IPS-18a (cell line): ENCODE results near the gene COX7A2L.
A peak's percentile ranks its signal among the peaks of the same experiment; 100 is the strongest.
"Not testable (repeated sequence)": the region's sequence is repeated elsewhere in the genome, so short reads cannot be mapped to it uniquely, and the experiment has no call there.

ENCODE experiments used
- H3K27ac ChIP-seq: one replicate; pipeline ENCODE4 v1.5.1; 2013; ENCODE audit warnings: low read length
- H3K27me3 ChIP-seq: one replicate; pipeline ENCODE4 v1.6.1; 2013; ENCODE audit warnings: mild to moderate bottlenecking, low read length; ENCODE audit not compliant: control insufficient read depth, insufficient read depth
- H3K36me3 ChIP-seq: one replicate; pipeline ENCODE4 v1.6.1; 2013; ENCODE audit warnings: low read depth, low read length; ENCODE audit not compliant: control insufficient read depth
- H3K4me1 ChIP-seq: one replicate; pipeline ENCODE4 v1.6.1; 2013; ENCODE audit warnings: low read depth, low read length; ENCODE audit not compliant: control insufficient read depth
- H3K4me3 ChIP-seq: one replicate; pipeline ENCODE4 v1.5.1; 2013; ENCODE audit warnings: low read length
- H3K9ac ChIP-seq: one replicate; pipeline ENCODE4 v1.6.1; 2013; ENCODE audit warnings: mild to moderate bottlenecking, low read length, moderate library complexity
- H3K9me3 ChIP-seq: one replicate; pipeline ENCODE4 v1.6.1; 2013; ENCODE audit warnings: low read depth, low read length; ENCODE audit not compliant: control insufficient read depth

COX7A2L gene

DNA sequence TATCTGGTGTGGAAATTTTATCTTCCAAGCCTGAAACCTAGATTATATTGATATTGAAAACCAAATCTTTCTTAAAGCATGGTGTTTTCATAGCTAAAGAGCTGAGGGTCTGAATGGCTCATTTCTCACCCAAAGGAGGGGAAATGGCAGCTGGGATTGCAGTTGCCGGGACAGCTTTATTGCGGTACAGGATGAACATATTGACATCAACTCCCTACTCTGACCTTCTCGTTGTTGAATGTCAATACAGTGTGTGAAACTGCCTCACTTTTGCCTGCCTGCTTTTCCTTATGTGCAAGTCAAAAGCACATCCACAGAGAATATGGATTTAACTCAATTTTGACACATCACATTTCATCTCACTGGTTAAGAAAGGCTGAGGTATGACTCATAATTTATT, 3.6 kb upstream of the COX7A2L start:
- Histone ChIP-seq H3K27ac (no peak overlapping the region), H3K27me3 (no peaks in the 10 kb centered on the region), H3K9me3 (no peaks in the 10 kb centered on the region), H3K36me3 (no peaks in the 10 kb centered on the region), H3K4me3 (no peak overlapping the region), H3K9ac (no peak overlapping the region), H3K4me1 (peaks cover 10% of the 10 kb centered on the region)

DNA sequence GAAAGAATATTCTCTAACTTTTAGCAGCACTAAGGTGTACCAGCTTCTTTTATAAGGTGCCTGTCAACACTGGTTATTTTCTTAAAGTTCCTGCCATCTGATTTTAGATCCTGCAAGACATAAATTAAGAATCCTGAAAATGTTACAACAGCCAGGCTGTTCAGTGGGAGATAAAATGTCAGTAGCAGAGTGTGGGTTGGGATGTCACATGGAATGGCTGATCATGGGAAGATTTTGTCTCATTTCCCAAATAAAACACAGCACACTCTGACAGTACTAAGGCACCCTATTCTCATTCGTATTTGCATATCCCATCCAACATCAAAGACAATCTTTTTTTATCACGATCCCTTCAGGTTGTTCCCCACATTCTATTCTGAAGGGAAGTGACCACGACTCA, 2.4 kb upstream of the COX7A2L start:
- Histone ChIP-seq H3K27me3 (no peaks in the 10 kb centered on the region), H3K4me3 (no peak overlapping the region), H3K27ac (no peak overlapping the region), H3K9ac (no peak overlapping the region), H3K4me1 (peaks cover 15% of the 10 kb centered on the region), H3K36me3 (no peaks in the 10 kb centered on the region), H3K9me3 (no peaks in the 10 kb centered on the region)

DNA sequence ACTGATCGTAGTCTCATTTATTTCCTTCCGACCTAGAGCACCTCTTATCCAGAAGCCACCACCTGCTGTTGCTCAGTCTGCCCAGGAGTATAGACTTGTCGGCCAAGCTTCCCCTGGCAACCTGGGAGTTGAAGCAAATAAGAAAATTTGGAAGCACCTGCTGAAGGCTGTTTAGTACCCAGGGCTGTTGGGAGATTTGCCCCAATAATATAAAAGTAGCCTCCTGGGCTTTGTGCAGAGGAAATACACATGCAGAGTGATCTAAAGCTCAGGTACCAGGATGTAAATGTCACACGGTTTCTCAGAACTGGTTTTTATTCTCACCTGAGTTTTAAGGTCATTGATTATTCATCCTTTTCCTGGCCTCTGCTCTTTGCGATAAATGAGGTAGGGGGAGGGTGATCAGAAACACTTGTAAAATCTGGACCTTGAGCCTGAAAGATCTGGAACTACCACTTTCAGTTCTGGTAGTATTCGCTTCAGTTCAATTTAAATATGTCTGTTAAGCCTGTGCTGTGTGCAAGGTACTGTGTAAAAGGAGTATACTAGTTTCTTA, 789 bp upstream of the COX7A2L start:
- H3K27ac ChIP-seq, result no peak overlapping the region
- H3K36me3 ChIP-seq, result no peaks in the 10 kb centered on the region
- H3K9me3 ChIP-seq, result no peaks in the 10 kb centered on the region
- peak overlapping the region; percentile 92 for H3K9ac ChIP-seq
- no peaks in the 10 kb centered on the region for H3K27me3 ChIP-seq
- peak overlapping the region; percentile 96 for H3K4me3 ChIP-seq
- peaks cover 15% of the 10 kb centered on the region for H3K4me1 ChIP-seq

DNA sequence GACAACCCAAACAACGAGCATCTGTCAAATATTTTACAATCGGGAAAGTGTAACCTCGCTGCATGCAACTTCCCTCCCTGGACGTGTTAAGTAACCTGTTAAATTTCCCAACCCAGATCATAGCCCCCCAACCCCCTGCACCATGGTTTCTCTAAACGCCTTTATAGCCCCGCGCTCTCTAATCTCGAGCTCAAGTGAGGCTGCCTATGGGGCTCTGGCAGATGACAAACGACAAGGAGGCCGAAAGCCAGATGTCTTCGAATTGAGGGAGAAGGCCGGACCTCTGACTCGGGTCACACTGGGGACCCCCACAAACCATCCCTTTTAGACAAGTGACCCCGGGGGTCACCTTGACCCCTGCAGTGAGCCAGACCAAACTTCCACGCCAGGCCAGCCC, 526 bp downstream of the COX7A2L start:
- Histone ChIP-seq H3K9me3 (no peaks in the 10 kb centered on the region), H3K27ac (peak overlapping the region; percentile 98), H3K4me1 (peaks cover 15% of the 10 kb centered on the region), H3K27me3 (no peaks in the 10 kb centered on the region), H3K4me3 (peak overlapping the region; percentile 96), H3K36me3 (no peaks in the 10 kb centered on the region), H3K9ac (peak overlapping the region; percentile 92)

DNA sequence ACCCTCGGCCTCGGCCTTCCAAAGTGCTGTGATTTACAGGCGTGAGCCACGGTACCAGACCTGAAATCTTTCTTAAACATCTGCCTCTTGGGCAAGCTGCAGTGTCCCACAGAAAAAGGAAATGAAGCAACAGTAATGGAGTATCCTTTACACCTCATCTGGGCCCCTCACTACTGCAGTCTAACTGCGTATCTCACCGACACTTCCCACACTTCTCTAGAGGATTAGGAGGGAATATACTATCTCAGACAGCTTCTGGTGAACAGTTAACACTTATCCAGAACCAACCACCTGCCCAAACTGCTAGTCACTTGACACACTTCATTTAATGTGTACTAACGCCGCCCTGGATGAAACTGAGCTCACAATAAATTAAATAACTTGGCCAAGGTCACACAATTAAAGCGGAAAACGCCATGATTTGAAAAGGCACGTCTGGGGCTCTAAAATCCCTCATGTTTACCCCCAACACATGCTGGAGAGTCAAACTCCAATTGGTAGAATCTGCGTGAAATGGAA, 993 bp downstream of the COX7A2L start:
- Histone ChIP-seq H3K27ac (no peak overlapping the region), H3K9ac (peak overlapping the region; percentile 92), H3K4me1 (peaks cover 15% of the 10 kb centered on the region), H3K27me3 (no peaks in the 10 kb centered on the region), H3K4me3 (peak overlapping the region; percentile 96), H3K9me3 (no peaks in the 10 kb centered on the region), H3K36me3 (no peaks in the 10 kb centered on the region)

DNA sequence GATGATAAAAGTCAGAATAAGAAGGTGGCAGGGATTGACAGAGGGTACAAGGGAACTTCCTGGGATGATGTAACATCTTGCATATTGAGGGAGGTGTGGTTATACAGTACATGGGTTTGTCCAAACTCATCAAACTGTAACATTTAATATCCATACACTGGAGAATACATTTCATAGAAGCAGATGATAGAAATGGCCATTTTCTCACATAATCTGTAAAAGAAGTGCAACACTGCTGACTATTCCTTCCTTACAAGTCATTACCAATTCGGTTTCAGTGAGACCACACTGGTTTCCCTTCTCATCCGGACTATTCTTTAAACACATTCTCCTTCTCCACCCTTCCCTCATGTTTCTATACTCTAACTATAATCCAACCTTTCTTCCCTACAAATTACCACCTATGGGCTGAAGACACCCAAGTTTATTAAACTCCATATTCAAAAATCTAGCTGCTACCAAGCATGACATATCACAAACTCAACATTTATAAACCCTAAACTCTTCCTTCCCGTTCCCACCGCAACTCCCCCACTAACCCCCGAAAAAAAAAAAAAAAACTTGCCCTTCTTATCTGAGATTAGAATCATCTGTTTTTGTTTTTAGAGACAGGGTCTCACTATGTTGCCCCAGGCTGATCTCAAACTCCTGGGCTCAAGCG, 1.6 kb downstream of the COX7A2L start:
- H3K27ac ChIP-seq, result no peak overlapping the region
- no peaks in the 10 kb centered on the region for H3K9me3 ChIP-seq
- peak overlapping the region; percentile 96 for H3K4me3 ChIP-seq
- no peaks in the 10 kb centered on the region for H3K36me3 ChIP-seq
- H3K9ac ChIP-seq, result peak overlapping the region; percentile 92
- peaks cover 15% of the 10 kb centered on the region for H3K4me1 ChIP-seq
- H3K27me3 ChIP-seq, result no peaks in the 10 kb centered on the region

DNA sequence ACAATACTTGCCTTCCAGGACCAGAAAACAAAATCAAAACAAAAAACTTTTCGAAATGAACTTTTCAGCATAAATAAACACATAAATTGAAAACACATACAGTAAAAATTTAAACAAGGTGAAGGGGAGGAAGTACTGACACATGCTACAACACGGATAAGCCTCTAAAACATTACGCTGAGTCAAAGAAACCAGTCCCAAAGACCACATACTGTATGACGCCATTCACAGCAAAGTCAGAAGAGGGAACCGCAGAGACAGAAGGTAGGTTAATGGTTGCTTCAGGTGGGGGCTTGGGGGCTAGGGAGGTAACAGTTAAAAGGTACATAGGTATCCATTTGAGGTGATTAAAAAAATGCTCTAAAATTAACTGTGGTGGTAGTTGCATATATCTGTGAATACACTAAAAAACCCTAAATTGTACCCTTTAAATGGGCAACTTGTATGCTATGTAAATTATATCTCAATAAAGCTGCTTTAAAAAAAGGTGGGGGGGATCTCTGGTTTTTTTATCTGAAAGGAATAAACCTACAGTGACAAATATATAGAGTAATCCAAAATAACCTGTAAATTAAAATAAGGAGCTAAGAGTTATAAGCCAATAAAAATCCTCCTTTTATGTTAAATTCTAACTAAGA, 7.1 kb downstream of the COX7A2L start:
- Histone ChIP-seq H3K27me3 (no peaks in the 10 kb centered on the region), H3K9ac (no peak overlapping the region), H3K36me3 (no peaks in the 10 kb centered on the region), H3K27ac (no peak overlapping the region), H3K9me3 (no peaks in the 10 kb centered on the region), H3K4me1 (peaks cover under 1% of the 10 kb centered on the region), H3K4me3 (no peak overlapping the region)

DNA sequence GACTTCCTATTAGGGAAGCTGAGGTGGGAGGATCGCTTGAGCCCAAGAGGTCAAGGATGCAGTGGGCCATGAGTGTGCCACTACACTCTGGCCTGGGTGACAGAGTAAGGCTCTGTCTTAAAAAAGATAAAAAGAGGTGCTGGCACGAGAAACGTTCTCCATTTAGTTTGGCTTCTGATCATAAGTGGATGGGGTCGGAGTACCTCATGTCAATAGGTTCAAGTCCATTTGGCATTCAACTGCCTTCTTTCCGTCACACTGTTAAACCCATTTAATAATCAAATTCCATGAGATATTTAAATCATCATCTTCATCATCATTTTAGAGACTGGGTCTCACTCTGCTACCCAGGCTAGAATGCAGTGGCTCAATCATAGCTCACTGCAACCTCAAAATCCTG, 9.2 kb downstream of the COX7A2L start:
- H3K36me3 ChIP-seq, result no peaks in the 10 kb centered on the region
- H3K27me3 ChIP-seq, result no peaks in the 10 kb centered on the region
- no peaks in the 10 kb centered on the region for H3K4me1 ChIP-seq
- no peak overlapping the region for H3K4me3 ChIP-seq
- H3K27ac ChIP-seq, result no peak overlapping the region
- no peak overlapping the region for H3K9ac ChIP-seq
- H3K9me3 ChIP-seq, result no peaks in the 10 kb centered on the region

DNA sequence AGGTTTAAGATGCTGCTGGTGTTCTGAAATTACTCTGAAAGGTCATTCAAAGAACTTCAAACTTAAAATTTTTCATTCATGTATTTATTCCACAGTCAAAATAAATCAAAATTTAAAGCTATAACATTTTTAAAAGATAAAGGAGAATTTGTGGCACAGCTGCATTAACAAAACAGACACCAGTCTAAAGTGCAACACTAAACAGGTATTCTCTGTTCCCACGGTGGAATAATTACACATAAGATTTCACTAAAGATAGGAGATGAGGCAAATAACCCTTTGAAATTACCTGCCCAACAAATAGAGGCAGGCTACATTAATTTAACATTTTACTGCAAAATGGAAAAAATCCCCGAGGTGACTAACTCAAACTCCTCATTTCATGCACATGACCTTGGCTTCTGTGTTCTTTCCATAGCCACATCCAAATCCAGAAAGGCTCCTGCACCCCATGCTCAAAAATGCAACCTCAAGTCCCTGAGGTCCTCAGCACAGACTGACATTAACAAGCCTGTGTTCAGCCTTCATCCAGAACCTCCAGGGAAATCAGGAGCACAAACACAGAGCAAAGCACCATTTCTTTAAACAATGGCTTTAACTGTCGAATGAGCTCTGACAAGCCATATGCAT, 10.5 kb downstream of the COX7A2L start:
- Histone ChIP-seq H3K4me3 (no peak overlapping the region), H3K27me3 (no peaks in the 10 kb centered on the region), H3K27ac (no peak overlapping the region), H3K9ac (no peak overlapping the region), H3K4me1 (no peaks in the 10 kb centered on the region), H3K36me3 (peaks cover 4% of the 10 kb centered on the region), H3K9me3 (no peaks in the 10 kb centered on the region)

DNA sequence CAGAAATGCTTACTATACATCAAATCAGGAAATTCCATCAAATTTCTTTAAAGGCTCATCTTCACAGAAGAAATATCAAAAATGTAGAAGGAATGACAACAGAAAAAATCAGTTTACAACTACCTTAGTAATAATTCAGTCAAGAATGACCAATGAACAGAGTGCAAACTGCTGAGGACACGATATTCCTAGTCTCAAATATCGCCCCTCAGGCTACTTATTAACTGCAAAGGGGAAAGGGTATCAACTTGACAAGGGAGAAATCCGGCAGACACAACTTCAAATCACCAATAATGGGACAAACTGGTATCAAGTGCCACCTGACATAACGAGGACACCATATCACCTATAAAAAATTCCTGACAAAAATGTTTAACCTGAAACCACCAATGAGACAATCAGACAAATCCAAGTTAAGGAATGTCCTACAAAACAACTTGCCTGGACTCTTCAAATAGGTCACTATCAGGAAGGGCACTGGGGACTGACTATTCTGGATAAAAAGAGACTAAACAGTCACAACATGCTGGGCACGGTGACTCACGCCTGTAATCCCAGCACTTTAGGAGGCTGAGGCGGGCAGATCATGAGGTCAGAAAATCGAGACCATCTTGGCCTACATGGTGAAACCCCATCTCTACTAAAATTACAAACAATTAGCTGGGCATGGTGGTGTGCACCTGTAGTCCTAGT, 12.8 kb downstream of the COX7A2L start:
- Histone ChIP-seq H3K9me3 (no peaks in the 10 kb centered on the region), H3K27me3 (no peaks in the 10 kb centered on the region), H3K27ac (no peak overlapping the region), H3K4me3 (no peak overlapping the region), H3K4me1 (no peaks in the 10 kb centered on the region), H3K36me3 (peaks cover 6% of the 10 kb centered on the region), H3K9ac (no peak overlapping the region)

DNA sequence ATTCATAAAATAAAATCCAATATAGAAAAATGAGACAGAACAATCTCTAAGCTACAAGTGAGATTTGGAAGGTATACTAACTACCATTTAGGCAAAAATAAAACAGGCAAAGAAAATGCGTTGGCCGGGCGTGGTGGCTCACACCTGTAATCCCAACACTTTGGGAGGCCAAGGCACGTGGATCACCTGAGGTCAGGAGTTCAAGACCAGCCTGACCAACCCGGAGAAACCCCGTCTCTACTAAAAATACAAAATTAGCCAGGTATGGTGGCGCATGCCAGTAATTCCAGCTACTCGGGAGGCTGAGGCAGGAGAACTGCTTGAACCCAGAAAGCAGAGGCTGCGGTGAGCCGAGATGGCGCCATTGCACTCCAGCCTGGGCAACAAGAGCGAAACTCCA, 13.5 kb downstream of the COX7A2L start:
- H3K36me3 ChIP-seq, H3K9me3 ChIP-seq, H3K27ac ChIP-seq, H3K27me3 ChIP-seq, H3K4me3 ChIP-seq, H3K9ac ChIP-seq, H3K4me1 ChIP-seq: not testable (repeated sequence)
